ENCODE measurements around the gene BLOC1S1.

BLOC1S1 gene

DNA sequence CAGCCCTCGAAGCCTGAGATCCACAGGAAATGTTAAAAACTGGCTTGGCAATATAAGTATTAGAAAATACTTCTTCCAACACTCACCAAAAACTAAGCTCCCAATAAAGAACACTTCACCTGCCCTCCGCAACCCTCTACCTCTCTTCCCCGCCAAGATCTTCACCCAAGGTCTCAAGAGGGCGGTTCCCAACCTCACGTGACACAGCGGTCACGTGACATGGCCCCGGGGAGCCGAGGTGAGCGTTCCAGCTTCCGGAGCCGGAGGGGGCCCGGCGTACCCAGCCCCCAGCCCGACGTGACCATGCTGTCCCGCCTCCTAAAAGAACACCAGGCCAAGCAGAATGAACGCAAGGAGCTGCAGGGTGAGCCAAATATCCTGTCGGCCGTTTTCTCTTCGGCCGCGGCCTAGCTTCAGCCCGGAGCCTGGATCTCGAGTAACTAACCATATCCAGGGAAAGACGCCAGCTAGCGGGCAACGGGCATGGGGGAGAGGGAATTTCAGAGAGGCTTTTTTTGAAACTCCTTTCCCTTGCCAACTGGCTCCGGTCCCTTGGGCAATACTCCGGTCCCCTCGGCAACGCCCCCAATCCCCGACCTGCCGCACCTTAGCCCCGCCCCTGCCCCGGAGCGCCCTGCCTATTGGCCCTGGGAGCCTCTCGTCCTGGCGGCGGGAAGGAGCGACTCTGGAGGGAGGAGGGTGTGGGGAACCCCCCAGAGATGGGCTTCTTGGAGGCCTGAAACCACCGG, at the start of gene BLOC1S1:
TSS of gene BLOC1S1 (plus strand) at position 214 of the 749 bp plus-strand sequence. CDS start at position 220, 6 bp downstream.
- DNase-seq: peak; percentile 93

- no peak for DNase-seq
These were observed 49.3 kb upstream of the BLOC1S1 start for GRCh38 chr12:55666508-55666907.

GRCh38 chr12:55670276-55670675, 45.6 kb upstream of the BLOC1S1 start:
- DNase-seq: no peak

GRCh38 chr12:55671746-55672145, 44.1 kb upstream of the BLOC1S1 start:
- DNase-seq: no peak

- DNase-seq: no peak
These were observed 42.2 kb upstream of the BLOC1S1 start for GRCh38 chr12:55673638-55674037.

DNA sequence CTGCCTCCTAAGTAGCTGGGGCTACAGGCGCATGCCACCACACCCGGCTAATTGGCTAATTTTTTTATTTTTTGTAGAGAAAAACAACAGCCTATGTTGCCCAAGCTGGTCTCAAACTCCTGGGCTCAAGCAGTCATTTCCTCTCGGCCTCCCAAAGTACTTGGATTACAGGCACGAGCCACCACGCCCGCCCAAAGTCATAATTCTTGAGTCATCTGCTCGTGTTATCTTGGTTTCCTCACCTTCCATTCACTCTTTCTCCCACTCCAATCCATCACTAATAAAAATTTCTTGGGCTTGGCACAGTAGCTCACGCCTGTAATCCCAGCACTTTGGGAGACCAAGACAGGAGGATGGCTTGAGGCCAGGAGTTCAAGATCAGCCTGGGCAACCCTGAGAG, 40.2 kb upstream of the BLOC1S1 start:
- DNase-seq: no peak

- no peak for DNase-seq
These were observed 39.1 kb upstream of the BLOC1S1 start for GRCh38 chr12:55676707-55677106.

DNA sequence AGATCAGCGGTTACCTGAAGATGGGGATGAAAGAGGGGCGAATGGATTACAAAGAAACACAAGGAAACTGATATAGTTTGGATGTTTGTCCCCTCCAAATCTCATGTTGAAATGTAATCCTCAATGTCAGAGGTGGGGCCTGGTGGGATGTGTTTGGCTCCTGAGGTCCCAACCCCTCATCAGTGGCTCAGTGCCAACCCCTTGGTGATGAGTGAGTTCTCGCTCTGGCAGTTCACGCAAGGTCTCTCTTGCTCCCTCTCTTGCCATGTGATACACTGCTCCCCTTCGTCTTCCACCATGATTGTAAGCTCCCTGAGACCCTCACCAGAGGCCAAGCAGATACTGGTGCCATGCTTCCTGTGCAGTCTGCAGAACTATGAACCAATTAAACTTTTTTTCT, 36.2 kb upstream of the BLOC1S1 start:
- DNase-seq: no peak

- peak; percentile 25 for DNase-seq
These were observed 34.4 kb upstream of the BLOC1S1 start for GRCh38 chr12:55681142-55682077.

GRCh38 chr12:55682087-55682796, 33.6 kb upstream of the BLOC1S1 start:
- DNase-seq: no peak

DNA sequence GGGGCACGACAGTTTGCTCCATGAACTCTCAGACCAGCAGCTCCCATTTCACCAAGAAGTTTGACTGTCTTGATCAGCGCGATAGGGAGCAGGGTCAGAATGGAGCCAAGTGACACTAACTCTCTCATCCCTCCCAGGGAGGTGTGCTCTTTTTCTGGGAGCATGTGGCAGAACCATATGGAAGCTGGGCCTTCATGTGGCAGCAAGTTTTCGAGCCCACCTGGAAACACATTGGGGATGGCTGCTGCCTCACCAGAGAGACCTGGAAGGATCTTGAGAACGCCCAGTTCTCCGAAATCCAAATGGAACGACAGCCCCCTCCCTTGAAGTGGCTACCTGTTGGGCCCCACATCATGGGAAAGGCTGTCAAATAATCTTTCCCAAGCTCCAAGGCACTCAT, 32.2 kb upstream of the BLOC1S1 start:
- no peak for DNase-seq

DNA sequence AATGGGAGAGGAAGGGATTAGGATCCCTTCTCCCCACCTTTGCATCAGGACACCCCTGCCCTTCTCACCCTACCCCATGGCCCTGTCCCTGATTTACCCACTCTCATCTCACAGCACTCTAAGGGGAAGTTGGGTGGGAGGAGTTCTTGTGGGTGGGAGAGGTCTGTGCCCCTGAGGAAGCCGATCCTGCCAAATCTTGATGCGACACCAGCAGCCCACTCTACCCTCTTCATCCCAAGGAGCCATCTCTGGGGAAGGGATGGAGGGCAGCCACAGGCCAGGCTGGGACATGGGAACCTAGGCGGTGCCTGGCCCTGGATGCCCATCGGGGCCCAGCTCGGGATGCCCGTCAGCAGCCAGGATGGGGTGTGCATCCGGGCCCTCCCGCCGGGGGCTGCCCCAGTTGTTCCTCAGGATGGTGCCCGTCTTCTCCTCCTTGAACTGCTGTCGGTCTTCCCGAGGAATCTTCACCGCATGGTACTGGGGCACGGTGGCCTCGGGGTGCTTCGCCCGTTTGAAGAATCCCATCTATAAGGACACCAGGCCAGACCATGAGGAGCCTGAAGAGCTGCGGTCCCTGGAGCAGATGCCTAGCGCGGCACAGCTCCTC, 31.0 kb upstream of the BLOC1S1 start:
- DNase-seq: no peak

DNA sequence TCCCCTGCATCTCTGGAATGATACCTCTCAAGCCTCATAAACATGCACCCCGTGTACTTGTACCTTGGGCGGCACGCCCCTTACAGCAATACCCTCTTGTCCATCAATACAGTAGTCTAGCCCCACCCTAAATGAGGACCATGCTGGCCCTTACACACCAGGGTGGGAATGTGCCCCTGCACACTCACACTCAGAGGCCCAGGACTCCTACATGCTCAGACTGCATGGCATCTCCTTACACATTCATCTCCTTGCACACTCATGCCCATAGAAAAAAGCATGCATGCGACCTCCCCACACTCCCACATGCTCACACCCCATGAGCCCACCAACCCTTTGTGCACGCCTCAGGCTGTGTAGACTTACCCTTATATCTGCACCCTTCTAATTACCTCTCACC, 30.2 kb upstream of the BLOC1S1 start:
- no peak for DNase-seq

GRCh38 chr12:55686366-55687010, 29.4 kb upstream of the BLOC1S1 start:
- no peak for DNase-seq

DNA sequence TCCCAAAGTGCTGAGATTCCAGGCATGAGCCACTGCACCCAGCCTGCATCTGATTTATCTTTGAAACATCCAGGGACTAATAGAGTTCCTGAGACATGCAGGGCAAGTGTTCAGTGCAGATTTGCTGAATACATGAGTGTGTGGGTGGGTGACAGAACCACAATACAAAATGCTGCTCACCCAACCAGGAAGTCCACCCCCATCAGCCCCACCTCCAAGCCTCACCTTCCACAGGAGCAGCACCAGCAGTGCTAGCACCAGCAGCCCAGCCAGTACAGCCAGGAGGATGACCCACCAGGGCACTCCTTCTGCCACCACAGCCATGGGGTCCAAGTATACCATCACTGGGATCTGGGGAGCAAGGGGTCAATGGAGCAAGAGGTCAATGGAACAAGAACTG, 28.1 kb upstream of the BLOC1S1 start:
- no peak for DNase-seq

- no peak for DNase-seq
These were observed 26.9 kb upstream of the BLOC1S1 start for GRCh38 chr12:55688716-55689655.

GRCh38 chr12:55692631-55693322, 23.1 kb upstream of the BLOC1S1 start:
- no peak for DNase-seq

GRCh38 chr12:55693323-55694187, 22.3 kb upstream of the BLOC1S1 start:
- no peak for DNase-seq

GRCh38 chr12:55694188-55694515, 21.7 kb upstream of the BLOC1S1 start:
- no peak for DNase-seq

DNA sequence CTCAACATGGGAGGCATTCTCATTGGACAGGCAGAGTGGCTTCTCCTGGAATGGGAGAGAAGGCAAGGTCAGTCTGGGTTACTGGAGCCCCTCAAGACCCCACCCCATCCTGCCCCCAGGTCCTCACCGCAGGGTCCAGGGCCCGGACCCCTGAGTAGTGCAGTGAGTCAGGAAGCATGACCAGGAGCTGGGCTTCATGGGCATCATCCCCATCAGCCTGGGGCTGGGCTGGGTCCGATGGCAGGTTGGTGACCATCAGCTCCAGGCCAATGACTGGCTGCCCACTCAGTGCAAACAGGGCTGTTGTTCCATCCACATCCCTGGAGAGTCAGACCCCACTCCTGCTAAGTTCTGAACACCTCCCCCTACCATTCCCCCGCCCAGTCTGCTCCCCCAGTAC, 21.2 kb upstream of the BLOC1S1 start:
- no peak for DNase-seq
